ENCODE measurements around the gene TMEM43.
A peak's percentile ranks its signal among the peaks of the same experiment; 100 is the strongest.

Gene TMEM43

GRCh38 chr3:14138109-14138877, 13.4 kb downstream of the TMEM43 start:
- peak in 3 of 4 experiments; percentile 19 to 49 (median 23) for DNase-seq

GRCh38 chr3:14138878-14139655, 14.2 kb downstream of the TMEM43 start:
- no peak for DNase-seq

GRCh38 chr3:14139771-14140170, 14.9 kb downstream of the TMEM43 start:
- DNase-seq, result no peak

GRCh38 chr3:14140668-14141067, 15.8 kb downstream of the TMEM43 start:
- no peak for DNase-seq

GRCh38 chr3:14141144-14141543, 16.3 kb downstream of the TMEM43 start:
- peak in 3 of 4 experiments; percentile 31 to 54 (median 41) for DNase-seq

- DNase-seq, result peak; percentile 50 to 69 (median 66)
Observed at GRCh38 chr3:14141602-14142341, 16.9 kb downstream of the TMEM43 start.

GRCh38 chr3:14142567-14143270, 17.9 kb downstream of the TMEM43 start:
- peak in 3 of 4 experiments; percentile 27 to 49 (median 45) for DNase-seq

GRCh38 chr3:14143271-14144225, 18.7 kb downstream of the TMEM43 start:
- DNase-seq, result peak in 3 of 4 experiments; percentile 50 to 60 (median 57)

- DNase-seq, result peak; percentile 91 to 99 (median 94)
Observed at GRCh38 chr3:14144423-14145075, 19.7 kb downstream of the TMEM43 start.

GRCh38 chr3:14145236-14145635, 20.4 kb downstream of the TMEM43 start:
- DNase-seq, result peak in 1 of 4 experiments; percentile 17

- DNase-seq, result peak in 1 of 4 experiments; percentile 11
Observed at GRCh38 chr3:14145670-14146380, 21.0 kb downstream of the TMEM43 start.

GRCh38 chr3:14146381-14147065, 21.7 kb downstream of the TMEM43 start:
- no peak for DNase-seq

GRCh38 chr3:14147066-14147435, 22.2 kb downstream of the TMEM43 start:
- DNase-seq, result peak; percentile 53 to 73 (median 70)

- DNase-seq, result peak in 2 of 4 experiments; percentile 17 to 56
Observed at GRCh38 chr3:14147617-14148016, 22.8 kb downstream of the TMEM43 start.

GRCh38 chr3:14148041-14148985, 23.5 kb downstream of the TMEM43 start:
- DNase-seq, result no peak

GRCh38 chr3:14150078-14150477, 25.2 kb downstream of the TMEM43 start:
- no peak for DNase-seq

- DNase-seq, result no peak
Observed at GRCh38 chr3:14150491-14151230, 25.8 kb downstream of the TMEM43 start.

Measured in suppressor macrophage (primary cell).